Medulla oblongata (tissue), 1 donor: ENCODE results near the gene WDFY4.

Experiments
- DNase-seq: peaks from one replicate; pipeline ENCODE4 v3.0.0-alpha.2; 2015; ENCODE audit errors: extremely low spot score

Gene WDFY4

DNA sequence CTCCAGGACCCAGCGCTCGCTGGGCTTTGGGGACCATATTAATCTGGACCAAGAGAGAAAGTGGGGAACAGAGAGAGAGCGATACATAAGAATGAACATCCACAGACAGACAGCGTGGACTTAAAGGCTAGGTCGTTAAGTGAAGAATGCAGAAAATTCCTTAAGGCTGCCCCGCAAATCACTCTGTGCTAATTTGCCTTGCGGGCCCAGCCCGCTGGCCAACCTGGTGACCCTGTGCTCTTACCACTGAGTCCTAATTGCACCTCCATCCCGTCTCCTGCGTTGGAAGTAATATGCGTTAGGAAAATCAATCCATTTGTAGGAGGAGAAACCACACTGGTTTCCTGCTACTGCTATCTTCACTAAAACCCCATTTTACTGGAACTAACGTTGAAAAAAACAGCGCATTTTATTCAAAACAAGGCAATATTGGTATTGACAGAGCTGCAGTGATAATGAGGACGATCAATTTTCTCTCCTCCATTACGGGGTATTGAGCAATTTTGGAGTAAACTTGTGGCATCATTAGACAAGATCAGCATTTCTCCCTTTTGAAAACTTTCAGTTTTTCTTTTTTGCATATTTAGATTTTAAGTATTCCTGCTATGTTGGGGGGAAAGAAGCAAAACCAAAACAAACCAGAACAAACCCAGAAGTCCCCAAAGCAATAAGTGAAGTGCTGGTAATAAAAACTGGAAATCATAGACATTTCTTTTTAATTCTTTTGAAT lies 85.2 kb downstream of the WDFY4 start:
- DNase-seq: no peak

DNA sequence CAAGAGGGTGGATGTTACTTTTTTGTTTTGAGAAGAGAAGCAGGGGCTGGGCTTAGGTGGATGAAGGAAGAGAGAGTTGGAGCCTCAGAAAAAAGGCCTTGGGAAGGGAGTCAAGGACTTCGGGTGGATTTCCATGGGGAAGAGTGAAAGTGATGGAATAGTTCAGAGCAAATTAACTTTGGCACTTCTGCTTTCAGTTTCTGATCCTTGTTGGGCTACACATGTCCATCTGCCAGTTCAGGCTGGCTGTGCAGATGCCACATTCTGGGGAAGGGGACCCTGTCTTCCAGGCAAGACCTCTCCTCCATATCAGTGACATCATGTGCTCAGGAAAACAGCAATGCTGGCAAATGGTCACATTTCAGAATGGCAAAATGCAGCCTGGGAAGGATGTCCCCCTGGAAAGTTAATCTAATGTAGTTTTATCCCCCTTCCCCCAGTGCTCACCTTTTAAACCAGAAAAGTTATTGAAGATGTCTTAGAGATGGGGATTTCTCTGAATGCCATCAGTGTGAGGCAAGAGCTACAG lies 86.0 kb downstream of the WDFY4 start:
- no peak for DNase-seq

- DNase-seq: no peak
Measured at GRCh38 chr10:48771234-48771633, 86.6 kb downstream of the WDFY4 start.

GRCh38 chr10:48772059-48772458 lies 87.4 kb downstream of the WDFY4 start:
- DNase-seq: no peak

GRCh38 chr10:48773580-48773979 lies 88.9 kb downstream of the WDFY4 start:
- no peak for DNase-seq

GRCh38 chr10:48774416-48775205 lies 89.9 kb downstream of the WDFY4 start:
- no peak for DNase-seq

- no peak for DNase-seq
Measured at GRCh38 chr10:48775206-48775517, 90.5 kb downstream of the WDFY4 start.

GRCh38 chr10:48776005-48776522 lies 91.4 kb downstream of the WDFY4 start:
- no peak for DNase-seq

- no peak for DNase-seq
Measured at GRCh38 chr10:48776528-48776927, 91.9 kb downstream of the WDFY4 start.

DNA sequence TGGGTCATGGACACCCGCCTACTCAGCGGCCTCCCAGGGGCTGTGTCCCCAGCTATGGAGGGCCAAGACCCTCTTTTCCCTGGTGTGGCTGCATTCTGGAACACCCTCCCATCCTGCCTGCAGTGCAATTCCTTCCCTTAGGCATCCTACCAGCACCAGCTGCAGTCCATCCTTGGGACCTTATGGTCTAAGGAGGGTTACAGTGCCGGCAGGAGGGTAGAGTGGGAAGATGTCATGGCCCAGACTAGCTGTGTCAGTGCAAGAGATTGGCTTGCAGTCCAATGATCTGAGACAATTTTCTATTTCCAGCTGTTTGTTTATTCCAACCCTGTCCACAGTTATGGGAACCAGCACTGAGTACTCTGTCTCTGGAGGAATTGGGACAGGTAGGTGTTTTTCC lies 92.4 kb downstream of the WDFY4 start:
- no peak for DNase-seq

DNA sequence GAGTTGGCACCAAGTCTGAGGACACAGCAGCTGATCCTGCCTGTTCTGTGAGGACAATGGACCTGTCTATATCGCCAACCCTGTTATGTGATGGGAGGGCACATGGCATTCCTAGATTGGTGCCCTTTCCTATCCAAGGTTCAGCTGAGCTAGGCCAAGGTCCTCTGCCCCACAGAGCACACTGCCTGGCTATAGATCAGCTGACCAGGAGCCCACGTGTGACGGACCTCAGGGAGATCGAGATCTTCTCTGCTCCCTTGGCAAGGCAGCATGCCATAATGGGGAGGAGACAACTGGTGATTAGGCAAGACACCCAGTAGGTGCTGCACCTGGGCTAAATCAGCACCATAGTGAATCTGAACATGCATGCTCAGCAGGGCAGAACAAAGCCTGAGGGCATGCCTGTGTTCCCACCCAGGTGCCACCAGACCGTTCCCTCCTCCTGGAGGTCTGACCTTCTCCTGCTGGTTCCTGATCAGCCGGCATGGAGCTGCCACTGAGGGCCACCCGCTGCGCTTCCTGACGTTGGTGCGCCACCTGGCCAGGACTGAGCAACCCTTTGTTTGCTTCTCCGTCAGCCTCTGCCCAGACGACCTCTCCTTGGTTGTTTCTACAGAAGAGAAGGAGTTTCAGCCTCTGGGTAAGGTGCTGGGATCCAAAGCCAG lies 93.7 kb downstream of the WDFY4 start:
- no peak for DNase-seq

DNA sequence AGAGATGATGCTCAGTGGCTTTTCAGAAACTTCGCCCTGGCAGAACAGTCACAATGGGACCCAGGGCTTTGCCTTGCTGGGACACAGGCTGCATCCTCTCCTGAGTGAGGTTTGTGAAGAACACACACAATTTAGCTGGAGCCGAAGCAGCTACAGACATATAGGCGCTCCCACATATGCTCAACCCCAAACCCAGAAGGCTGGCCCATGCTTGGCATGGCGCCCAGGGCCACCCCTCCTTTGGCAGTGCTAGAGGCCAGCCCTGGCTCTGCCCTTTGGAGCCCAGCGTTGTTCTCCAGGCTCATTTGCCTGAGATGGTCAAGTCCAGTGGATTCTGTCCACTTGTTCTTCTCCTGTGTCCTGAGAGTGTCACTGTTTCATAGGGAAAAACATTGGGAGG lies 94.4 kb downstream of the WDFY4 start:
- DNase-seq: no peak

GRCh38 chr10:48779546-48780152 lies 95.0 kb downstream of the WDFY4 start:
- no peak for DNase-seq

GRCh38 chr10:48780341-48780740 lies 95.7 kb downstream of the WDFY4 start:
- DNase-seq: no peak

DNA sequence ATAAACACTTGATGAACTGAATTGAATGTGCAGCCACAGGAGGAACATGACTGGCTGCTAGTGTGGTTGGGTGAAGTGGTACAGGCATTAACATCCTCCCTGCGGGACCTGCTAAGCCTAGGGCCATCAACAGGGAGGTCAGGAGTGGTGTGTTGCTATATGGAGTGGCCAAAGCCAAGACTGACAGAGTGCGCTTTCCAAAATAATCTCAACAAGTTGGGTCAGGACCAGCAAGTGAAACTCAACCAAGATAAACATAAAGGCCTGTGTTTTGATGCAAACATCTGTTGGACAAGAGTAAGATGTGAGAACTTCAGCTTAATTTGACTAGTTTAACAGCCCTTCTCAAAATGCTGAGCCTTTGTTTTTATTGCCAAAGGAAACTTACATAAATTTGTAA lies 97.7 kb downstream of the WDFY4 start:
- DNase-seq: no peak

DNA sequence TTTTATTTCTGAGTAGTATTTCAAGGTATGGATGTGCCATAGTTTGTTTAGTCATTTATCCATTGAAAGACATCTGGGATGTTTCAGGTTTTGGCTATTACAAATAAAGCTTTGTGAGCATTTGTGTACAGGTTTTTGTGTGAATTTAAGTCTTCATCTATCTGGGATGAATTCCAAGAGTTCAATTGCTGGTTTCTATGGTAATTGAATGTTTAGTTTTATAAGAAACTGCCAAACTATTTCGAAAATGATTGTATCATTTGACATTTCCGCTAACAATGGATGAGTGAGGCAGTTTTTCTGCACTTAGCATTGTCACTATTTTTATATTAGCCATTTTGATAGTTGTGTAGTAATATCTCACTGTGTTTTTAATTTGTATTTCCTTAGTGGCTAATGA lies 99.4 kb downstream of the WDFY4 start:
- DNase-seq: no peak

- DNase-seq: no peak
Measured at GRCh38 chr10:48785796-48786195, 101.1 kb downstream of the WDFY4 start.

GRCh38 chr10:48786606-48787282 lies 102.1 kb downstream of the WDFY4 start:
- no peak for DNase-seq

DNA sequence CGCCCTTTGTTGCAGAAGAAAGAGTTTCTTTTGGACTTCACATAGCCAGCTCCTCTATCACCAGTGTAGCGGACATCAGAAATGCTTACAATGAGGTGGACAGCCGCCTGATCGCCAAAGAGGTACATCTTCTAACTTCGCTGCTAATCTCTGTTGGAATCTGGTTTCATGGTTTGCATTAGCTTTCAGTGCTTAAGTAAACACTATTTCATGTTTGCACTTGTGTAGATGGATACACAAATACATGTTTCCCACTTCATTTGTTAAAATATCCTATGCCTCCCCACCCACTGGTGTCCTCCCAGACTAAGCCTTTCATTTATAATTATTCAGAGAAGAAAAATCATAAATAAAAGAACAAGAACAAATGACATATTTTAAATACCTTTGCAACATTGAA lies 103.9 kb downstream of the WDFY4 start:
- DNase-seq: no peak

- DNase-seq: no peak
Measured at GRCh38 chr10:48789486-48790456, 105.1 kb downstream of the WDFY4 start.
